Activated B cell treated with CpG ODN at 0.5 μM for 24 hours (primary cell): ENCODE results near the gene CLCN3. TPM values are rescaled to one million over a fixed set of nuclear protein-coding genes. Genes with fewer than 3 reads are reported as not detected.

ENCODE experiments used
- ATAC-seq: fragments of 200-7000 bp; cut with Tn5 transposase; one replicate; pipeline ENCODE4 v1.10.0; 2021; ENCODE audit warnings: low read depth, mild to moderate bottlenecking, moderate library complexity
- CTCF ChIA-PET: fragments of 350-600 bp; sonication (Branson Sonifier 250); formaldehyde crosslinking; loops from one replicate; lab custom pipeline; 2021; ENCODE audit warnings: antibody characterized with exemption; lab: Charles Lee
- POLR2A ChIA-PET: fragments of 350-600 bp; sonication (Branson Sonifier 250); formaldehyde crosslinking; loops from one replicate; lab custom pipeline; 2021; ENCODE audit warnings: antibody characterized with exemption; lab: Charles Lee
- DNase-seq: peaks from one replicate; pipeline ENCODE4 v3.0.0; 2022
- H3K27ac Mint-ChIP-seq: one replicate; pipeline ENCODE4 v1.8.0; 2020; ENCODE audit warnings: mixed read lengths
- H3K27me3 Mint-ChIP-seq: one replicate; pipeline ENCODE4 v1.8.0; 2021; ENCODE audit warnings: mixed read lengths
- H3K36me3 Mint-ChIP-seq: one replicate; pipeline ENCODE4 v1.8.0; 2021; ENCODE audit warnings: low read depth, mixed read lengths
- H3K4me1 Mint-ChIP-seq: one replicate; pipeline ENCODE4 v1.8.0; 2021; ENCODE audit warnings: mixed read lengths
- H3K4me3 Mint-ChIP-seq: one replicate; pipeline ENCODE4 v1.8.0; 2020; ENCODE audit warnings: mild to moderate bottlenecking, mixed read lengths
- H3K9me3 Mint-ChIP-seq: one replicate; pipeline ENCODE4 v1.8.0; 2020; ENCODE audit warnings: mixed read lengths
- intact Hi-C: fragments of 100-400 bp; cut with micrococcal nuclease; formaldehyde crosslinking; loops from one replicate; pipeline ENCODE4 v1.15.1; 2024
- total RNA-seq: library from RNA; stranded (reverse); gene quantifications from 2 replicates; pipeline ENCODE4 v1.2.3, GENCODE V29; 2022
- TF ChIP-seq, protein P1 (sequence below): fragments of 200-600 bp; IDR thresholded peaks from one replicate; pipeline ENCODE4 v1.8.0; 2022; ENCODE audit warnings: antibody characterized with exemption, mild to moderate bottlenecking

CLCN3 gene
- total RNA-seq, 1 donor from 2014 or later = 28.6 TPM

DNA sequence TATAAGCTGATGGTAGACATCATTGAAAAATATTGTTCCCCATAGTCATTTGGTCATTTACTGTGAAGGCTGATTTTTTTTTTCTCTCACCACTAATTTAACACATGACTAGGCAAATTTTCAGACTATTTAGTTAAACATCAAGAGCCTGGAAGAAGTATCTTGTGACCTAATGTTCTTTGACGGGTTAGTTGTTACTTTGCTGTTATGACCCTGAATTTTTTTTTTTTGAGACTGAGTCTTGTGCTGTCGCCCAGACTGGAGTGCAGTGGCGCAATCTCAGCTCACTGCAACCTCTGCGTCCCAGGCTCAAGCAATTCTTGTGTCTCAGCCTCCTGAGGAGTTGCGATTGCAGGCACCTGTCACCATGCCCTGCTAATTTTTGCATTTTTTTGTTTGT, 70.4 kb downstream of the CLCN3 start:
- intact Hi-C loops = no loop called here
- no peak overlapping the region for H3K4me3 Mint-ChIP-seq
- H3K36me3 Mint-ChIP-seq = peaks cover 55% of the 10 kb centered on the region
- H3K4me1 Mint-ChIP-seq = no peaks in the 10 kb centered on the region
- H3K9me3 Mint-ChIP-seq = no peaks in the 10 kb centered on the region
- ChIA-PET CTCF (no interaction called here), POLR2A (no interaction called here)
- TF ChIP-seq, protein P1, sequence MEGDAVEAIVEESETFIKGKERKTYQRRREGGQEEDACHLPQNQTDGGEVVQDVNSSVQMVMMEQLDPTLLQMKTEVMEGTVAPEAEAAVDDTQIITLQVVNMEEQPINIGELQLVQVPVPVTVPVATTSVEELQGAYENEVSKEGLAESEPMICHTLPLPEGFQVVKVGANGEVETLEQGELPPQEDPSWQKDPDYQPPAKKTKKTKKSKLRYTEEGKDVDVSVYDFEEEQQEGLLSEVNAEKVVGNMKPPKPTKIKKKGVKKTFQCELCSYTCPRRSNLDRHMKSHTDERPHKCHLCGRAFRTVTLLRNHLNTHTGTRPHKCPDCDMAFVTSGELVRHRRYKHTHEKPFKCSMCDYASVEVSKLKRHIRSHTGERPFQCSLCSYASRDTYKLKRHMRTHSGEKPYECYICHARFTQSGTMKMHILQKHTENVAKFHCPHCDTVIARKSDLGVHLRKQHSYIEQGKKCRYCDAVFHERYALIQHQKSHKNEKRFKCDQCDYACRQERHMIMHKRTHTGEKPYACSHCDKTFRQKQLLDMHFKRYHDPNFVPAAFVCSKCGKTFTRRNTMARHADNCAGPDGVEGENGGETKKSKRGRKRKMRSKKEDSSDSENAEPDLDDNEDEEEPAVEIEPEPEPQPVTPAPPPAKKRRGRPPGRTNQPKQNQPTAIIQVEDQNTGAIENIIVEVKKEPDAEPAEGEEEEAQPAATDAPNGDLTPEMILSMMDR = no peak
- H3K27me3 Mint-ChIP-seq = no peaks in the 10 kb centered on the region
- DNase-seq (no peak), ATAC-seq (no peak)
- no peak overlapping the region for H3K27ac Mint-ChIP-seq

DNA sequence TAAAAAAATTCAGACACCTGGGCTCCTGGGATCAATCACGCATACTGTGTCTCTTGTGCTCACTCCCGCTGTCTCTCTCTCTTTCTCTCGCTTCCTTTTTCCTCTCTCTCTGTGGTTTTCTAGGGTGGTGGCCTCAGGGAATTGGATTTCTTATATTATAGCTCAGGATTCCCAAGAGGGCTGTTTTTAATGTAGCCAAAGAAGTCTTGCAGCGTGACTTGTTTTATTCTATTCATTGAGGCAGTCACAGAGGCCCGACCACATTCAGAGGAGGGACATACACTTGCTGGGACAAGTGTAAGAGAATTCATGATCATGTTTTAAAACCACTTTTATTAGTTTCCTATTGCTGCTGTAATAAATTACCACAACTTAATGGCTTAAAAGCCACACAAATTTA, 78.0 kb downstream of the CLCN3 start:
- Mint-ChIP-seq H3K27me3 (no peaks in the 10 kb centered on the region), H3K9me3 (no peaks in the 10 kb centered on the region), H3K4me1 (peaks cover 12% of the 10 kb centered on the region), H3K4me3 (no peak overlapping the region), H3K36me3 (peaks cover 54% of the 10 kb centered on the region), H3K27ac (no peak overlapping the region)
- TF ChIP-seq, protein P1 = no peak
- no peak for DNase-seq
- ChIA-PET CTCF (interaction anchor here (1.2 kb wide), 2 partner anchors 77 to 79 kb away, joined by 3 to 4 read pairs; no protein-coding TSS in a partner anchor), POLR2A (no interaction called here)
- intact Hi-C loops = no loop called here
- no peak for ATAC-seq

DNA sequence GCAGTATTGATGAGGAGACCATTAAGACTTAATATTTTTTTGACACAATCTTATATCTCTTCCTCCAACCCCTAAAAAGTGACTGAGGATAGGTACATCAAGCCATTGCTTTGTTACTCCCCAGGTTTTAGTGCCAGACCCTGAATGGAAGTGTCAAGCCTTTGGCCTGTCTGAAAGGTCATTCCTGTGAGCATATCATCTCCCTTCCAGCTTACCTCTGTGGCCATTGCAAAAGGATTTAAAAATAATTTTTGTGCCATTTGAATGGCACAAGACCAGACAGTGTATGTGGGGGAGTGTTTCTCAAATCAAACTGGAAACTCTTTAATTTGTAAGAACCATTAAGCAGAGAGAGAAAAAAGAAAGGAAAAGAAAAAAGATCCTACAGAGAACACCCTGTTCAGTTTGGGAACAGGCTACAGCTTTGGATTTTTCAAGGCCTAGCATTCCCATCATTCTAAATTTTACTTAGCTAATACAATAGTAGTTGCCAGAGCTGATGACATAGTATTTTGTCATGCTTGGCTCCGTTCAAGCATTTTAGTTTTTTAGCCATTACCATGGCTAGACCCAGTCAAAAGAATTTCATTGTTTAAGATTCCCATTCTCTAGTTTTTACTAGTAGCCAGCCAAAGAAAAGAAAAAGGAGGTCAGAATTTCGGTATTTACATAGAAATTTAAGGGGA, 87.7 kb downstream of the CLCN3 start:
- Mint-ChIP-seq H3K9me3 (no peaks in the 10 kb centered on the region), H3K27ac (no peak overlapping the region), H3K4me3 (no peak overlapping the region), H3K36me3 (peaks cover 52% of the 10 kb centered on the region), H3K4me1 (no peaks in the 10 kb centered on the region), H3K27me3 (no peaks in the 10 kb centered on the region)
- DNase-seq = no peak
- TF ChIP-seq, protein P1 = no peak
- ATAC-seq = no peak
- CTCF ChIA-PET = no interaction called here
- POLR2A ChIA-PET = no interaction called here
- intact Hi-C loops = no loop called here

DNA sequence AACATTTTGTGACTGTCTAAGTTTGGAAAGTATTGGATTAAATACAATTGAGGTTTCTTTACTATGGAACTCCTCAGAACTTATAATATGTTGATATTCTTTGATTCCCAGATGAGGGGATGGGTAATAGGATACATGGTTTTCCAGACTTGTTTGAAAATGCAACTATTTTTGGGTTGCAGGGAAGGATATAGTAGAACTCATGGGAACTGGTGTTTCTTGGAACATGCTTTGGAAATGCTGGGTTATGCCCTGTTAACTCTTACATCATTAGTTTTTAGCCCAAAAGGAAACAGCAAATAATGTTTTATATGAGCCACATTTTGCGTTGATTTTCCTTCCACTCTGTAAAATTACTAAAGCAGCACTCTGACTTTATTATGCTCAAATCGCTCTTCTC, 95.4 kb downstream of the CLCN3 start:
- POLR2A ChIA-PET = no interaction called here
- TF ChIP-seq, protein P1 = no peak
- Mint-ChIP-seq H3K27ac (no peak overlapping the region), H3K9me3 (no peaks in the 10 kb centered on the region), H3K4me3 (no peak overlapping the region), H3K4me1 (no peaks in the 10 kb centered on the region), H3K27me3 (no peaks in the 10 kb centered on the region), H3K36me3 (peaks cover 64% of the 10 kb centered on the region)
- no peak for ATAC-seq
- intact Hi-C loops = loop anchor here (5.0 kb wide), 1 partner anchor 104 kb away; the partner anchor contains the start of gene NEK1
- no peak for DNase-seq
- CTCF ChIA-PET = no interaction called here

DNA sequence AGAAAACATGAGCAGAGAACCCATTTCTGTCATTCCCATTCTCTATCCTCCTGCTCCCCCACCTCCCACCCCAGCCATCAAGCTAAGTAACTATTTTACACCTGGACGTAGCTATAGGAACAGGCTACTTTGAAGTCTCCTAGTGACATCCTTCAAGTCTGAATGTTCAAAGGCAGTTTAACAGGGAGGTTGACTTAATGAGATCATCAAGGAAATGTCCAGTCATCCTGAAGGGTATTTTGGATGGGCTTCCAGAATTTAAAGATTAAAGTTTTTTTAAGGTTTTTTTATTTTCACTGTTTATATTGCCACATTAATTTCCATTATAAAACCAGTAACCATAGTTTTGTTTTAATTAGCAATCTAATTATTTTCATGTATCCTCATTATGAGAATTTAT, 96.3 kb downstream of the CLCN3 start:
- H3K36me3 Mint-ChIP-seq = peaks cover 64% of the 10 kb centered on the region
- no peak for DNase-seq

More for the DNA sequence above, 96.3 kb downstream of the CLCN3 start:
- intact Hi-C loops = loop anchor here (5.0 kb wide), 1 partner anchor 104 kb away; the partner anchor contains the start of gene NEK1
- ChIA-PET CTCF (interaction anchor here (1.4 kb wide), 1 partner anchor 104 kb away, joined by 4 read pairs; no protein-coding TSS in a partner anchor), POLR2A (no interaction called here)
- H3K4me1 Mint-ChIP-seq = no peaks in the 10 kb centered on the region
- no peak overlapping the region for H3K4me3 Mint-ChIP-seq
- no peak for ATAC-seq
- TF ChIP-seq, protein P1 = no peak
- H3K27me3 Mint-ChIP-seq = no peaks in the 10 kb centered on the region
- no peak overlapping the region for H3K27ac Mint-ChIP-seq
- H3K9me3 Mint-ChIP-seq = no peaks in the 10 kb centered on the region
